HCEC 1CT (cell line): ENCODE results near the gene COIL.

Source experiments
- DNase-seq: peaks from one replicate; pipeline ENCODE4 v3.0.0-alpha.2; 2017

COIL gene

DNA sequence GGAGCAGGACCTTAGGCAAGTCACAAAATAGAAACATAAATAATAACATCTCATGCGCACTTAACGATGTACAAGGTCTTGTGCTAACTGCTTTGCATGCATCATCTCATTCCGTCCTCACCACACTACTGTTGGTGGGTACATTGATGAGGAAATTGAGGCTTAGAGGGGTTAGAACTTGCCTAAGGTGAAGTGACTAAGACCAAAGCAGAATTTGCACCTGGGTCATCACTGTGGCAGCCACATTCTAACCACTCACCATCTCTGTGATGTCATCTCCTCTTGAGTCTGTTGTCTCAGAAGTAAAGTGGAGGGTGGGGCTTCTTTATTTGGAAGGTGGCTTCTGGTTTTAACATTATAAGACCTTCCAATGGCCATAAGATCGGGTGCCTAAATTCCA, 26.6 kb downstream of the COIL start:
- no peak for DNase-seq

DNA sequence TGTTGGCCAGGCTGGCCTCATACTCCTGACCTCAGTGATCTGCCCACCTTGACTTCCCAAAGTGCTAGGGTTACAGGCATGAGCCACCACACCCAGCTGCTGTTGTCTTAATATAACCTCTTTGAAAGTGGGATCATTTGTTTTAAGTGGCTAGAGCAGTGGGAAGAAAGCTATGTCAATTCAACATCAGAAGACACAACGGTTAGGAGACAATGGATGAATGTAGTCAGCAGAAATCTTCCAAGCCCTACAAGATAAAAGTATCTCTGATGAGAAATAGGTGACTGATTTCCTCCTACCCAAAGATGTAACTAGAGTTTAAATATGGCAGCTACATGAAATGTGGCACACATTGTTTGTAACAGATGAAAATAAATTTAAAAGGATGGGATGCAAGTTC, 27.0 kb downstream of the COIL start:
- DNase-seq, result no peak

DNA sequence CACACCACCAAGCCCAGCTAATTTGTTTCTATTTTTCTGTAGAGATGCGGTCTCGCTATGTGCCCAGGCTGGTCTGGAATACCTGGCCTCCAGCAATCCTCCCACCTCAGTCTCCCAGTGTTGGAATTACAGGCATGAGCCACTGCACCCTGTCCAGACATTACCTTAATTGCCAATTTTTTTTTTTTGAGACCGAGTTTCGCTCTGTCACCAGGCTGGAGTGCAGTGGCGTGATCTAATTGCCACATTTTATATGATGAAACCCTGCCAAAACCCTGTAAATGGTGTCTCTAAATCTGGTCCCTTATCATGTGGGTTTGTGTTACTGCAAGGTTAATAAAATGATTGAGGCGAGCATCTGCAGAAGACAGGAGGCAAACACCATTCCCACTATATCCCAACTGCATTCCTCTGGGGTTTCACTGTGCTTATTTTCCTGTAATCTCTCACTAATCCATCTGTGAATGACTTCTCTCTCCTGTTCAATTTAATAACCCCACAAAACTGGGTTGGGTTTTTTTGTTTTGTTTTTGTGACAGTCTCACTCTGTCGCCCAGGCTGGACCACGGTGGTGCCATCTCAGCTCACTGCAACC, 27.6 kb downstream of the COIL start:
- DNase-seq, result no peak

DNA sequence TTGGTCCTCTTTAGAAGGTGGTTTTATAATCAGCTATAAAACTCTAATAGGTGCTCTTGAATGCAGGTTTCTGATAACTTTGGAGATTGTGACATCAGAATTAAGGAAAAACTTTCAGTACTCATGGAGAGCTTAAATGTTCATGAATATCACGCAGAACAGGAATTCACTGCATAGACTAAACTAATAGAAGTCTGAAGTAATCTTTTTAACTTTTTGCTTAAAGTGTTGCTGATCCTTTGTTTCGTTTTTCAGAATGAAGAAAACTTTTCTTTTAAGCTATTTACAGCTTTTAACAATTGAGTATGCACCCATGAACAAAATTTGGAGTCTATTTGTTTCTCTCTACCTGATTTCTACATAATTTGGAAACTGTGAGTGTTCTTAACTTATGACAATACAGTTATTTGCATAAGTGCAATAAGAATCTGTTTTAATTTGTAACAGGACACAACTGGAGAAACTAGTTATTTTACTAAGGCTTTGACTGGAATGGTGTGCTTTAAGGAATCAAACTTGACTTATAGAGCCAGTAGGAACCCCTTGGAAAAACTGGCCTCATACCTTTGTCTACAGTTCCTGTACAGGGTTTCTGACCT, 30.0 kb downstream of the COIL start:
- DNase-seq, result no peak

DNA sequence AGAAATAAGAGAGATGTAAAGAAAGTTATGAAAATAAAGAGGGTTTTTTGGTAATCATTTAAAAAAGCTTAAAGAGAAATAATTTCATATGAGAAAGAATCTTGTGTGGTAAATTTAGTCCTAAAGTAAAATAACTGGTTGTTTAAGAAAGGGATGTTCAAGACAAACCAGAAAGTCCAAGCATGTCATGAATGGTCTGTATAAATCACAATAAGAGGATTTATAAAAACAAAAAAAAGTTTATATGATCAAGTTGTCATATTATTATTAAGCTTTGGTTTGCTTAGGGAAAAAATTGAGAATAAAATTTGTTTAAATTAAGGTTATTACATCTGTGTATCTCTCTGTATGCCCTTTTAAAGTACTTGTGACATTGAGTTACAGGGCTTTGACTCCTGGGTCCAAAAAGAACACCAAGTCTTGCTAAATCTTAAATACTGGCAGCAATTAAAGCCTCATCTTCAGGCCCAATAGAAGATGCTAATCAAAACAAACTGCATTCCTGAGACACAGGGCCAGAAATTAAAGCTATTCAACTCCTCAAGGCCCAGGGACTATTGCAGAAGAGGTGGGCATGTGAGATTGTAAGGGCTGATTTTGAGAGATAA, 31.4 kb downstream of the COIL start:
- no peak for DNase-seq

DNA sequence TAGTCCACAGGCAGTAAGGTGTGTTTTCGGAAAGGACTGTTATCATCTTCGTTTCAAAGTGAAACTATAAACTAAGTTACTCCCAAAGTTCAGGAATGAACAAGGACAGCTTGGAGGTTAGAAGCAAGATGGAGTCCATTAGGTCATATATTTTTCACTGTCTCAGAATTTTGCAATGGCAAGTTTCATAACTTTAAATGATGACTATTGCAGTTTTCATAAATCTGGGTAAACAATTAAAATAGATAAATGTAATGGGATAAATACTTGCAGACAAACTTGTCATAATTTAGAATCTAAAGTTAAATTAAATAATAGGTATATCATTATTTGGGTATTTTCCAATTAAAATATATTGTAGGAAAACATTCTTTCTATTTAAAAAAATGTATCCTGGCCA, 32.3 kb downstream of the COIL start:
- no peak for DNase-seq

DNA sequence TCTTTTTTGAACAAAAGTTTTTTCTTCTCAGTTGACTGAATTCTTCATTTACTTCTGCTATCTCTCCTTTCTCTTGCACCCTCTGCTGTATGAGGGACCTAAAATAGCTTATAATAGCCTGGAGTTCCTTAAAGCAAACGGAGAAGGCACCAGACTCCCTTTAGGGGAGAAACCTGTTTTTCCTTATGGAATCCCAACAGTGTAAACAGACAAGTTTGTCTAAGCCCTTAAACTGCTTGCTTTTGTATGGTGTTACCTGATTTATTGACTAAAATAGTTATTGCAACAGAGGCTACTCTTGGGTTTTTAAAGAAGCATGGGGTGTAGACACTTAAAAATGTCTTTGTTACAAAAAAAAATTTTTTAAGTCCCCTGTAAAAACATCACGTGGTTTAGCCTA, 34.1 kb downstream of the COIL start:
- DNase-seq, result no peak

DNA sequence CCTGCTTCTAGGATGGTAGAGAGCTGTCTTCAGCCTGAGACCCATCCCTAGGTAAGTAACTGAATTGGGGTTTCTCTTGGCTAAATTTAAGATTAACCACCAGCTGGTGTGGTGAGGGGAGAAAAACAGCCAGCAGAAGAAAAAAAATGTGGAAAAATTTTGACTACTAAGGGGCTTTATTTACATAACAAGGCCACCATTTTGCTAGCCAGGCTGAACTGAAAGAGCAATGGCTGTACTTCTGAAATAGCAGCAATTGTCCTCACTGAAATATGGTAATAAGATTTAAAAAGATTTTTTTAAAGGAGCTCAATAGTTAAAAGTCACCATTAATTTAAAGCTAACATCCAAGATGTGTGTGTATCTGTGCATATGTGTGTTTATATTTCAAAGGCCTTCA, 34.6 kb downstream of the COIL start:
- DNase-seq, result no peak

DNA sequence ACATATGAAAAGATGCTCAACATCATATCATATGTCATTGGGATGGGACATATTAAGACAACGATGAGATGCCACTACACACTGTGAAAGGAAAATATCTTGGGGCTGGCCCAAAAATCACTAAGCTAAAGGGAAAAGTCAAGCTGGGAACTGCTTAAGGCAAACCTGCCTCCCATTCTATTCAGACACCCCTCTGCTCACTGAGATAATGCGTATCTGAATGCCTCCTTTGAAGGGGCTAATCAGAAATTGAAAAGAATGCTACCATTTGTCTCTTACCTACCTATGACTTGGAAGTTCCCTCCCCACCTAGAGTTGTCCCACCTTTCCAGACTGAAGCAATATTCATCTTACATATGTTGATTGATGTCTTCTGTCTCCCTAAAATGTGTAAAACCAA, 35.8 kb downstream of the COIL start:
- no peak for DNase-seq

DNA sequence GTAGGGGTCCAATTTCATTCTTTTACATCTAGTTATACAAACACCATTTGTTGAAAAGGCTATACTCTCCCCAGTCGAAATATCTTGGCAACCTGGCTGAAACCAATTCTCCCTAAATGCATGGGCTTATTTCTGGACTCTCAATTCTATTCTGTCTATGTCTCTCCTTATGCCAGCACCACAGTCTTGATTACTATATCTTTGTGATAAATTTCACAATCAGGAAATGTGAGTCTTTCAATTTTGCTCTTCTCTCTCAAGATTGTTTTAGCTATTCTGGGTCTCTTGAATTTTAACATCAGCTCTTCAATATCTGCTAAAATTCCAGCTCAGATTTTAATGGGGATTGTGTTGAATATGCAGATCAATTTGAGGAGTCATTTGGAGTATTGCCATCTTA, 41.1 kb downstream of the COIL start:
- no peak for DNase-seq

DNA sequence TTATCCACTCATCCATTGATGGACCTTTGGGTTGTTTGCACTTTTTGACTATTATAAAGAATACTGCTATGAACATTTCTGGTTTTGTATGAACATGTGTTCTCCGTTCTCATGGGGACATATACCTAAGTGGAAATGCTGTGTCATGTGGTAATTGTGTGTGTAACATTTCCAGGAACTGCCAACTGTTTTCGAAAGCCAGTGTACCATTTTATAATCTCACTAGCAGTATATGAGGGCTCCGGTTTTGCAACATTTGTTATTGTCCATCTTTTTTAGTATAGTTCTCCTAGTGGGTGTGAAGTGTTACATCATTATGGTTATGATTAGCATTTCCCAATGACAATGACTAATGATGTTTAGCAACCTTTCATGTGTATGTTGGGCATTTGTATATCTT, 41.9 kb downstream of the COIL start:
- peak; percentile 84 for DNase-seq

DNA sequence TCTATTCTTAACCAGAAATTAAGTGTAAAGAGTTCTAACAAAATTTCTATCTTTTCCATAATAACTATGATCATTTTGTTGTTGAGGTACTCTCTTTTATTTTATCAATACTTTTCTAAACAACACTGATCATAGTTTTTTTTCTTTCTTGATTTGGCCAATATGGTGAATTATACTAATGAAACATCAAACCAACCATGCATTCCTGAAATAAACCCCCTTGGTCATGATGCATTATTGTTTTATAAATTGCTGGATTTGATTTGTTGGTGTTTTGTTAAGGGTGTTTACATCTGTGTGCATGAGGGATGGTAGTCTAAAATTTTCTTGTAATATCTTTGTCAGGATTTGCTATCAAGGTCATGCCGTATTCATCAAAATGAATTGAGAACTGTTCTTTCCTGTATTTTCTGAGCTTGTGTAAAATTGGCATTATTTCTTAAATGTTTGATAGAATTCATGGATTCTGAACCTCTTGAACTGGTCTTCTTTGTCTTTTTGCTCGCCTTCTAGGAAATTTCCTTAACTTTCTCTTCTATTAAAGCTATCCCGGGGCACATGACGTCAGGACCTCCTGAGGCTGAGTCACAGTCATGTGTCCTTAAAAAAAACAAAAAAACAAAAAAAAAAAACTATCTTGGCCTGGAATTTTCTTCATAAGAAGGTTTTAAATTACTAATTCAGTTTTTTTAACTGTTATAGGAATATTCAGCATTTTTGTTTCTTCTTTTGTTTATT, 43.1 kb downstream of the COIL start:
- peak; percentile 44 for DNase-seq

DNA sequence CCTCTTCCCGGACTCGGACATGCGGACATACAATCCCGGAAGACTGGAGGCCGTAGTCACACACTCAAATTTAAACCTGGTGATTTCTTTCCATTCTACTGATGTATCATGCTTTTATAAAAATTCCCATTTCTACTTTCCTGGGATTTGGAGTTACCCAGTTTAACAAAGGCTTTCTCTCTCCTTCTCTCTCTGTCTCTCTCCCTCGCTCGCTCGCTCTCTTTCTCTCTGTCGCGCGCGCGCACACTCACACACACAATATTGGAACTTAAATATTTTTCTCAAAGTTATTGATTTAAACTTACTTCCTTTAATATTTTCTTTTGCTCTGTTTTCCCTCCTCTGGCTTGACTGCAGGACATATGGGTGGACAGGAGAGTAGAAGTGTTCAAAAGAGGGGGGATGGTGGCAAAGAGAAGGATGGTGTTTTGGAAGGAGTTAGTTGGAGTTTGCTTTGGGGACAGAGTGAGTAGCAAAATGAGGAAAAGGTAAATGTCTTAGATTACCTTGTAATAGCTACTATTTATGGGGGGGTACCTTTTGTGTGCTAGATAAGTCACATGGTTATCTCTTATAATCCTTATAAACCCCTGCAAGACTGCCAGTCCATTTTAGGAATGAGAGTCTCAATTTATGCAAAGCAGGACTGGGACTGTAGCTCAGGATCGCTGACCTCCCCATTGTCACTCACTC, 46.1 kb downstream of the COIL start:
- peak; percentile 19 for DNase-seq

DNA sequence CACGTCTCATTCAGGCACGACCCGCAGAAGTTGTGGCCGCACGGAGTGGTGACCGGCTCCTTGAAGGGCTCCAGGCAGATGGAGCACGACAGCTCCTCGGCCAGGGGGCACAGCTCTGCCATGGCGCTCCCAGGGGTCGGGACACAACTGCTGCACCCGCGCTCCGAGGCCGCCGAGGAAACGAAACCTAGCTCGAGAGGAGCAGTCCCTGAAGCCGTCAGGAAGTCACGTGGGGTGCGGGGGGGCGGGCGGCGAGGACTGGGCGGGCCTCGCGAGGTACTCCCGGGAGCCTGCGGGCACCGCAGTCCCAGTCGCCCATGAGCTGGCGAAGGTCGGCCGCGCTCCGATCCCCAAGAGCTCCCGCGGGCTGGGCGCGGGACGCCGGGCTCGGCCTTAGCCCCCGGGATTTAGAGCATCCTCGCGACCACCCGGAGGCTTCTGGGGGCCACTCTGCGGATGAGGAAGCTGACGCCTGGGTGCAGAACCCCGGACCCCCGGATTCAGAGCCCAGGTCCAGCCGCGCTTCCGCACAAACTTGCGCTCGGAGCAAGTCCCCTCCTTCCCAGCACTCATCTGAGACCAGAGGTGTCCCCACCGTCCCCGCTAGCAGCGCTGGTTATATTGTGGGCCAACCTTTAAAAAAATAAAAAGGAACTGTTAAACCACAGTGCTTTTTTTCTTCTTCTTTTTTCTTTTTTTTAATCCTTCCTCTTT, 46.8 kb downstream of the COIL start, which contains the start of gene TRIM25:
Gene TRIM25, minus strand, starts transcription at position 183 of the 714 bp plus-strand sequence. Its CDS starts 61 bp downstream, at position 122.
- peak; percentile 91 for DNase-seq

DNA sequence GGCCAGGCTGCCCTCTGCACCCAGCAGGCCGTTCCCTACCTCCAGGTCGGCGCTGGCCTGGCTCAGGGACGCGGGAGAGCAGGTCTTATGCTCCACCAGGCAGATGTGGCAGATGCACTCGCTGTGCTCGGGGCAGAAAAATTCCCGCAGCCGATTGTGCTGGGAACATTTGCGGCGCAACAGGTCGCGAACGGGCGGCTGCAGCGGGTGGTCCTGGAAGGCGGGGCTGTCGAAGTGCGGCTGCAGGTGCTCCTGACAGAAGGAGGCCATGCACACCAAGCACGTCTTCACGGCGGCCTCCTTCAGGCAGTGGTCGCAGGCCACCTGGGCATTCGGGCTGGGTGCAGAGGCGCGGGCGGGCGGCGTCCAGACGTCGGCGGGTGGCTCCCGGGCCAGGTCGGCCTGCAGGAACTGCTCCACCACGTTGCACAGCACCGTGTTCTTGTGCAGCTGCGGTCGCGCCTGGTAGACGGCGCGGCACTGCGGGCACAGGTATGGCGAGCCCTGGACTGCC, 47.4 kb downstream of the COIL start:
- no peak for DNase-seq

DNA sequence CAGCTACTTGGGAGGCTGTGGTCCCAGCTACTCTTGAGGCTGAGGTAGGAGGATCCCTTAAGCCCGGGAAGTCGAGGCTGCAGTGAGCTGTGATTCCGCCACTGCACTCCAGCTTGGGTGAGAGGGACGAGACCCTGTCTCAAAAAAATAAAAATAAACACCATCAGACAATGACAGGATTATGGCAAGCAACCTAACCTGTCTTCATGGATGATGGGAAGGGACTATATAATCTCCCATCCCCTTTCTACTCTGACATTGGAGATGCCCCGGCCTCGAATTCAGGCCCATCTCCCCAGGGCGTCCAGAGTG, 47.9 kb downstream of the COIL start:
- DNase-seq, result no peak

DNA sequence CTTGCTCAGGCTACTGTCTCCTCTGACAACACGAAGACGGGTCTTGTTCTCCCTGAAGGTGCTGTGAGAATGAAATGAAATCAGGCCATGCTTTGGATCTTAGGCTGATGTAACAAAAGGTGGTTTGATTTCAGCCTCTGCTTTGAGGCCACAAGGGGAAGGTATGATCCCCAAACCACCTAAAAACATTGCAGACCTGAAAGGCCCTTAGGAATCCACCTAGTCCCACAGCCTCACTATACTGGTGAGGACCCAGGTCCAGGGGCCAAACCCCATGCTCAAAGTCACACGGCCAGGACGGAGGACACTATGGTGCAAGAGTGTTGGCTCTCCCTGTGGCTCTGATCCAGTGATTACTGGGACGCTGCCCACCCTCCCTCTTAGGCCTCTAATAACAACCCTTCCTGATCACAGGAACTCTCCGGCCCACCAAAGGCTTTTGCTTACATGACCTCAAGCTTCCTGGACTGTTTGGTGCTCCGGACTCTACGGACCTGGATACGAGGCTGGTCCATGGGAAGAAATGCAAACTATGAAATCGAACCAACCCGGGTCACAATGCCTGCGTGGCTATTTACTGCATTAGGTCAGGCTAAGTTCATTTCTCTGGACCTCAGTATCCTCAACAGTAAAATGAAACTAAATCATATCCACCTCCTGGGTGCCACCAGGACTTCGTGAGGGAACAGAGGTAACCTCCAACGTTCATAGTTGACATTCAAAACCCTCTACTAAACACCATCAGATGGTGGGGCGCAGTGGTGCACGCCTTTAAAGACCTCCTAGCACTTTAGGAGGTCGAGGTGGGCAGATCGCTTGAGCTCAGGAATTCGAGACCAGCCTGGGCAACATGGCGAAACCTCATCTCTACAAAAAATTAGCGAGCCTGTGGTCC, 48.5 kb downstream of the COIL start:
- DNase-seq, result no peak

DNA sequence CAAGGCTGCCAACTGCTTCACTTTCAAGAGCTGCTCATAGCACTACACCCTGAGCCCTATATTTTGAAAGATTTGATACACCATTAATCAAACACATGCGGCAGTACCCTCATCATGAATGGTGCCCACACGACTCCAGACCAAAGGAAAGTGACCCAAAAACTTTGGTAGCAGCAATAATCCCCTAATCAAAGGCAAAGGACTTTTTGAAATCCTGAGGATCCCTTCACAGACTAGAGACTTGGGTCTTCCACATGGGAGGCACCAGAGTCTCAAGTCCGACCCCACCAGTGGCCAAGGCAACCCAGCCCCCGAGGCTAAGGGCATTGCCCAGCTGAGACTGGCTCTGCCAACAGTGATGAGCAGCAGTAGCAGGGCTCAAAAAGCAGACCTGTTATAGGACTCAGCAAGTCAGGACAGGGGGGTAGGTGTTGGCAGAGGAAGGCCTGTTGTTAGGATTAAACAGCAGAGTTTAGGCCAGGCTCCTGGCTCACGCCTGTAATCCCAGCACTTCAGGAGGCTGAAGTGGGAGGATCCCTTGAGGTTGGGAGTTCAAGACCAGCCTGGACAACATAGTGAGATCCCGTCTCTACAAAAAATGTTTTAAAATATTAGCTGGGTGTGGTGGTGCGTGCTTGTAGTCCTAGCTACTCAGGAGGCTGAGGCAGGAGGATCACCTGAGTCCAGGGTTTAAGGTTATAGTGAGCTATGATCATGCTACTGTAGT, 50.2 kb downstream of the COIL start:
- DNase-seq, result no peak

DNA sequence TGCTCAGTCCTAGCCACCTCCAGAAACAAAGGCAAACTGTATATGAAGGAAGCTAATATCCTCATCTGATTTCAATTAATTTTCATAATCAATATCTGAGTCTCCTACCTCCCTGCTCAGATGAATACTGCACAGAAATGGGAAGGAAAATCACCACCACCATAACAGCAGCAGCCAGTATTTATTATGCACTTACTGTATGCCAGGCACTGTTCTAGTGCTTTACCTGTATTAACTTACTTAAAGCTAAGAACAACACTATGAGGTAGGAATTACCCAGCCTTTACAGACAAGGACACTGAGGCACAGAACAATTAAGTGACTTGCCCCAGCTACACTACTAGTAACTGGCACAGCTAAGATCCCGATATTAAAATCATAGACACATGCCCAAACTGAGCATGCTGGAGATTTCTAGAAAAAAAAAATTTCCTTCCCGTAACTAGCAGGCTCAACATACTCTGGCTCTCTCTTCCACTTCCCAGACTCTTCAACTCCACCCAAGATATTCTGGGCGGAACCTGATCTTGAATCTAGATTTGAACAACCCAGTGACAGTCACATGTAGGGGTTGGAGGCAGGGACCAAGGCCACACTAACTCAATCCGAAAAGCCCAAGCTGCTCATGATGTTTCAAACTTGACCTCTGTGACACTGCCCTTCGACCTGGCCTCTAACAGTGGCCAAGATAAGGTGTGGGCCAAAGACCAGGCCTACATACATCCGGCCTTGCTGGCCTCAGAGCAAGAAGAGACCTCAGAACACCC, 50.9 kb downstream of the COIL start:
- no peak for DNase-seq

DNA sequence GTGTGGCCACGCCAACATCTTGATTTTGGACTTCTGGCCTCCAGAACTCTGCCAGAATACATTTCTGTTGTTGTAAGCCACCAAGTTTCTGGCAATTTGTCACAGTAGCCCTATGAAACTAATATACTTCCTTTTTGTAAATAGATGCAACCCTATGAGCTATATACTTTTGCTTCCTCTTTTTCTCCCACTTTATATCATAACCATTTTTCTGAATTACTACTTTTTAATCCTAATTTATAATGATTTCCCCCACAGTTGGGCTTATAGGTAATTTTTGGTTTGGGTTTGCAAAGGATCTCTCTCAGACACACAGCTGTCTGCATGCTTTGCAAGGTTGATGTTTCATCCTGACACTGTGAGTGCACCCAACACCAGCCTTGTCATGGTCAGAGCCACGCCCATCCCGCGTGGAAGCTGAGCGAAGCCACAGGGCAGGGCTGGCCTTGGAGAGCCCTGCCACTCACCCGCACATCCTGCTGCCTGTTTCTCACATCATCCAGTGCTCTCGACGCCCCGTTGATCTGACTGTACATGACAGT, 52.8 kb downstream of the COIL start:
- DNase-seq, result no peak
